Activated T-helper 2 cell treated with anti-CD3 and anti-CD28 coated beads, Interferon-gamma antibody, Interleukin-2, Interleukin-4, amounts not matched to agents 10 μg/mL and 5 μg/mL and 100 μg/mL, durations not matched to agents 14 hours and 24 hours and 36 hours (primary cell): ENCODE results near the gene CDYL. TPM values are rescaled to one million over a fixed set of nuclear protein-coding genes. Genes with fewer than 3 reads are reported as not detected.
A peak's percentile ranks its signal among the peaks of the same experiment; 100 is the strongest.
"Not testable (repeated sequence)": the region's sequence is repeated elsewhere in the genome, so short reads cannot be mapped to it uniquely, and the experiment has no call there.

Source experiments
- DNase-seq: peaks from one replicate; pipeline ENCODE4 v3.0.0; 2021; ENCODE audit warnings: low spot score
- H3K27ac Mint-ChIP-seq: one replicate; pipeline ENCODE4 v1.8.0; 2021; ENCODE audit warnings: mixed read lengths
- H3K27me3 Mint-ChIP-seq: one replicate; pipeline ENCODE4 v1.8.0; 2021; ENCODE audit warnings: low read depth, mixed read lengths
- H3K36me3 Mint-ChIP-seq: one replicate; pipeline ENCODE4 v1.8.0; 2021; ENCODE audit warnings: low read depth, mixed read lengths
- H3K4me1 Mint-ChIP-seq: one replicate; pipeline ENCODE4 v1.8.0; 2021; ENCODE audit warnings: low read depth, mixed read lengths
- H3K4me3 Mint-ChIP-seq: one replicate; pipeline ENCODE4 v1.8.0; 2021; ENCODE audit warnings: low read depth, mild to moderate bottlenecking, moderate library complexity, mixed read lengths
- H3K9me3 Mint-ChIP-seq: one replicate; pipeline ENCODE4 v1.8.0; 2021; ENCODE audit warnings: mixed read lengths
- intact Hi-C: fragments of 100-400 bp; cut with micrococcal nuclease; formaldehyde crosslinking; loops from one replicate; pipeline ENCODE4 v1.15.1; 2023
- total RNA-seq: library from RNA; stranded (reverse); gene quantifications from 2 replicates; pipeline ENCODE4 v1.2.3, GENCODE V29; 2022

CDYL gene
- total RNA-seq, 1 donor from 2014 or later = 40.9 TPM

GRCh38 chr6:4975506-4975905 is 199.3 kb downstream of the CDYL start:
- no peak for DNase-seq
- Mint-ChIP-seq H3K4me1 (no peaks in the 10 kb centered on the region), H3K9me3 (peaks cover 11% of the 10 kb centered on the region), H3K4me3 (no peak overlapping the region), H3K27me3 (peaks cover 6% of the 10 kb centered on the region), H3K27ac (no peak overlapping the region), H3K36me3 (no peaks in the 10 kb centered on the region)
- intact Hi-C loops = no loop called here

GRCh38 chr6:4977468-4977867 is 201.3 kb downstream of the CDYL start:
- no peak overlapping the region for H3K4me3 Mint-ChIP-seq
- no peak for DNase-seq
- H3K36me3 Mint-ChIP-seq = no peaks in the 10 kb centered on the region
- no peaks in the 10 kb centered on the region for H3K4me1 Mint-ChIP-seq
- H3K9me3 Mint-ChIP-seq = peaks cover 11% of the 10 kb centered on the region
- no peak overlapping the region for H3K27ac Mint-ChIP-seq
- H3K27me3 Mint-ChIP-seq = peaks cover 3% of the 10 kb centered on the region
- intact Hi-C loops = no loop called here

GRCh38 chr6:4979426-4979825 is 203.2 kb downstream of the CDYL start:
- intact Hi-C loops = no loop called here
- Mint-ChIP-seq H3K27me3 (peaks cover 3% of the 10 kb centered on the region), H3K9me3 (peaks cover 11% of the 10 kb centered on the region), H3K36me3 (no peaks in the 10 kb centered on the region), H3K4me1 (no peaks in the 10 kb centered on the region), H3K4me3 (no peak overlapping the region), H3K27ac (no peak overlapping the region)
- no peak for DNase-seq

GRCh38 chr6:4981761-4982160 is 205.6 kb downstream of the CDYL start:
- Mint-ChIP-seq H3K36me3 (no peaks in the 10 kb centered on the region), H3K27ac (no peak overlapping the region), H3K4me1 (no peaks in the 10 kb centered on the region), H3K27me3 (no peaks in the 10 kb centered on the region), H3K9me3 (peaks cover 11% of the 10 kb centered on the region), H3K4me3 (no peak overlapping the region)
- intact Hi-C loops = no loop called here
- no peak for DNase-seq

- Mint-ChIP-seq H3K27ac (no peak overlapping the region), H3K27me3 (no peaks in the 10 kb centered on the region), H3K4me3 (no peak overlapping the region), H3K4me1 (no peaks in the 10 kb centered on the region), H3K9me3 (peaks cover 11% of the 10 kb centered on the region), H3K36me3 (no peaks in the 10 kb centered on the region)
- intact Hi-C loops = no loop called here
- no peak for DNase-seq
Observed at GRCh38 chr6:4983322-4983721, 207.1 kb downstream of the CDYL start.

GRCh38 chr6:4986999-4987398 is 210.8 kb downstream of the CDYL start:
- no peak for DNase-seq
- H3K27ac Mint-ChIP-seq = no peak overlapping the region
- no peaks in the 10 kb centered on the region for H3K9me3 Mint-ChIP-seq
- intact Hi-C loops = no loop called here
- no peak overlapping the region for H3K4me3 Mint-ChIP-seq
- H3K36me3 Mint-ChIP-seq = no peaks in the 10 kb centered on the region
- no peaks in the 10 kb centered on the region for H3K4me1 Mint-ChIP-seq
- H3K27me3 Mint-ChIP-seq = no peaks in the 10 kb centered on the region

- Mint-ChIP-seq H3K36me3 (no peaks in the 10 kb centered on the region), H3K9me3 (no peaks in the 10 kb centered on the region), H3K27me3 (no peaks in the 10 kb centered on the region), H3K27ac (no peak overlapping the region), H3K4me1 (no peaks in the 10 kb centered on the region), H3K4me3 (no peak overlapping the region)
- no peak for DNase-seq
- intact Hi-C loops = no loop called here
Observed at GRCh38 chr6:4987432-4987831, 211.2 kb downstream of the CDYL start.

GRCh38 chr6:4994741-4995140 is 218.5 kb downstream of the CDYL start:
- Mint-ChIP-seq H3K27ac (no peak overlapping the region), H3K36me3 (peaks cover 7% of the 10 kb centered on the region), H3K4me1 (no peaks in the 10 kb centered on the region), H3K9me3 (no peaks in the 10 kb centered on the region), H3K27me3 (no peaks in the 10 kb centered on the region), H3K4me3 (no peak overlapping the region)
- intact Hi-C loops = no loop called here
- DNase-seq = no peak

GRCh38 chr6:4997862-4998261 is 221.7 kb downstream of the CDYL start:
- Mint-ChIP-seq H3K27ac (no peak overlapping the region), H3K4me3 (no peak overlapping the region), H3K9me3 (no peaks in the 10 kb centered on the region), H3K4me1 (no peaks in the 10 kb centered on the region), H3K36me3 (peaks cover 20% of the 10 kb centered on the region), H3K27me3 (no peaks in the 10 kb centered on the region)
- intact Hi-C loops = no loop called here
- DNase-seq = no peak

GRCh38 chr6:4999586-4999985 is 223.4 kb downstream of the CDYL start:
- no peaks in the 10 kb centered on the region for H3K27me3 Mint-ChIP-seq
- peaks cover 5% of the 10 kb centered on the region for H3K4me1 Mint-ChIP-seq
- H3K4me3 Mint-ChIP-seq = no peak overlapping the region
- H3K36me3 Mint-ChIP-seq = peaks cover 20% of the 10 kb centered on the region
- H3K9me3 Mint-ChIP-seq = no peaks in the 10 kb centered on the region
- H3K27ac Mint-ChIP-seq = no peak overlapping the region
- intact Hi-C loops = no loop called here
- no peak for DNase-seq

- H3K27ac Mint-ChIP-seq = peak within 1 kb of the TSS; percentile 96
- peaks cover 17% of the 10 kb centered on the region for H3K36me3 Mint-ChIP-seq
- no peaks in the 10 kb centered on the region for H3K9me3 Mint-ChIP-seq
- H3K4me1 Mint-ChIP-seq = peaks cover 7% of the 10 kb centered on the region
- peak; percentile 97 for DNase-seq
- H3K4me3 Mint-ChIP-seq = peak within 1 kb of the TSS; percentile 91
- H3K27me3 Mint-ChIP-seq = no peaks in the 10 kb centered on the region
- intact Hi-C loops = loop anchor here (1.0 to 5.0 kb wide), 4 partner anchors 27 to 257 kb away; partner anchors contain the start of genes CDYL and LYRM4
Observed at GRCh38 chr6:5003604-5004372, 227.6 kb downstream of the CDYL start, which contains the start of gene RPP40. RPP40 (minus strand) TSS chr6:5004037; CDS start chr6:5004002, 35 bp downstream.

GRCh38 chr6:5004373-5005037 is 228.3 kb downstream of the CDYL start:
- Mint-ChIP-seq H3K27ac (peak overlapping the region; percentile 96), H3K36me3 (peaks cover 15% of the 10 kb centered on the region), H3K4me1 (peaks cover 7% of the 10 kb centered on the region), H3K27me3 (no peaks in the 10 kb centered on the region), H3K9me3 (no peaks in the 10 kb centered on the region), H3K4me3 (peak overlapping the region; percentile 91)
- no peak for DNase-seq
- intact Hi-C loops = loop anchor here (1.0 to 5.0 kb wide), 3 partner anchors 26 to 227 kb away; partner anchors contain the start of gene CDYL

- peak overlapping the region; percentile 91 for H3K4me3 Mint-ChIP-seq
- H3K9me3 Mint-ChIP-seq, intact Hi-C loops, H3K27me3 Mint-ChIP-seq, DNase-seq, H3K27ac Mint-ChIP-seq, H3K4me1 Mint-ChIP-seq: not testable (repeated sequence)
- H3K36me3 Mint-ChIP-seq = peaks cover 12% of the 10 kb centered on the region
Observed at GRCh38 chr6:5005038-5005433, 228.8 kb downstream of the CDYL start.
